ENCODE results near the gene GPC3.
"Not testable (repeated sequence)": the region's sequence is repeated elsewhere in the genome, so short reads cannot be mapped to it uniquely, and the experiment has no call there.

Gene GPC3

DNA sequence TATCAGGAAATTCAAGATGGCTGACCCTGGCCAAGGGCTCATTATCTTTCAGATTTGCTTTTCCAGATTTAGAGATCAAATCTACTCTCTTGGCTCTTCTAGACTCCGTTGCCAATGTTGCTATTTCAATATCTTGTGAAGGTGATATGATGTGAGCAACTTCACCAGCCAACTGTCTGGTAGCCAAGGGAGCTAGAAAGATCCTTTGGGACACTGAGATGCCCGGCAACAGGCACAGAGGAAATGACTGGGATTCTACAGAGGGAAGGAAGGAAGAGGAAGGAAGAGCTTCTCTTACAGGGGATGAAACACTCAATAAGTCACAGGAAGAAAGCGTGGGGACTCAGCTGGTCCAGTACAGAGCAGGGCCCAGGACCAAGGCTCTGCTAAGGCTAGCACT, 448.3 kb downstream of the GPC3 start:
- DNase-seq: no peak

DNA sequence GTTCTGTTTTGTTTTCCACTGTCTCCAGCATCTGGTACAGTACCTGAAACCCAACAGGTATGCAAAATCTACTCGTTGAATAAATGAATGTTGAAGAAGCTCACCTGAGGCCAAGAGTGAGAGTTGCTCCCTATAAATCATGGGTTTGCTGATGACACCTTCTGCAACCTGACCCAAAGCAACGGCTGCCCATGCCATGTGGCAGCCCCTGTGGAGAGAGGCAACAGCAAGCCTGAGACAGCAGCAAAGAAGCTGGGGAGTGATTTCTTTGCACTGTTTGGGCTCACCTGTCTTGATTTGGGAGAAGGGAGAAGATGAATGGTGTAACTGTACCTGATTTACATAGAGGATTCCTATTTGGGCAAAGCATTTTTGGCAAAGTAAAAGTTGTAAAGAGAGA, 450.3 kb downstream of the GPC3 start:
- DNase-seq: no peak

DNA sequence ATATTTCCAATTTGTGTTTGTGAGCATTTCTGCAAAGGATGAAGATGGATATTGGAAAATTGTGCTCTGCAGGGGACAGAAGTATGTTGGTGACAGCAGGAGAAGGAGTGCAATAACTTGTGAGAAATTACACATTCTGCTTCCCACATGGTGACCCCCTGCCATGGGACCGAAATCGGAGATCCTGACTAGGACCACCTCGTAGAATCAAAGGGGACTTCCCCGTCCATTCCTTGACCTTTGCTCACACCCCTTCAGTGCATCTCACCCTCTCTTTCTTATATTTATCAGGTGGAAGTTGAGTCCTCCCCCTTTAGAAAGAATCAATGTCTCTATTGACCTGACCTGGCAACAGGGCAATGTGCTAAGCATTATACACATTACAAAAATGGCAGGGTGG, 451.2 kb downstream of the GPC3 start:
- no peak for DNase-seq

DNA sequence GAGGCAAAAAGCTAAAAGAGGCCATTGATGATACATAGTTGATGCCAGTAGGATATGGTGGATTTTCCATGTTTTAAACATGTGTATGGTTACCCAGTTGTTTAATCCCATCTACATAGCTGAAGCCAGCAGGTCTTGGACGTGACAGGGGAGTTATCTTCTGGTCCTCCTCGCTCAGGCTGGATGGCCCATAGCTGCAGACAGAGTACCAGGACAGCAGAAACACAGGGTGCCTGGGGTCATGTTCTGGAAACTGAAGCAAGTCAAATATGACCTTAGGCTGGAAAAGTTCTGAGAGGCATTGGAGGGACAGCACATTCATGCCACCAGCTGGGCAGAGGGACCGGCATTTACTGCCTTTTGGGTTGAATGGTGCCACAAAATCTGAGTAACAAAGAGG, 452.1 kb downstream of the GPC3 start:
- no peak for DNase-seq

DNA sequence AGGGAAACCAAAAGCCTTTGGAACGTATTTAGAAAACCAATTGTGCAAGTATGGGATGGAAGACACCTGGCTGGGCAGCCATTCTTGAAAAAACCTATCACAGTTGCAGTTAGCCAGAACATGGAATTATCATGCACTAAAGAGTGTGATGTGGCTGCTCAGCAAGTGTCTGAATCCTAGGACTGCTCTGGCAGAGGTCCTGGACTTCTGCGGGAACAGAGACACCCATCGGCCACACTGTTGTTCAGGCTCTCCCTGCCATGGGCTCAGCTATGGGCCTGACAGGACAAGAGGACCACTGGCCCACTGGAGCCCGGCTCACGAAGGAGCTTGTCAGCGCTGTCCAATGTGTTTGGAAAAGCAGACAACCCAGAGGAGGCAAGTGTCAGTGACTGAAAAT, 454.4 kb downstream of the GPC3 start:
- DNase-seq: no peak

DNA sequence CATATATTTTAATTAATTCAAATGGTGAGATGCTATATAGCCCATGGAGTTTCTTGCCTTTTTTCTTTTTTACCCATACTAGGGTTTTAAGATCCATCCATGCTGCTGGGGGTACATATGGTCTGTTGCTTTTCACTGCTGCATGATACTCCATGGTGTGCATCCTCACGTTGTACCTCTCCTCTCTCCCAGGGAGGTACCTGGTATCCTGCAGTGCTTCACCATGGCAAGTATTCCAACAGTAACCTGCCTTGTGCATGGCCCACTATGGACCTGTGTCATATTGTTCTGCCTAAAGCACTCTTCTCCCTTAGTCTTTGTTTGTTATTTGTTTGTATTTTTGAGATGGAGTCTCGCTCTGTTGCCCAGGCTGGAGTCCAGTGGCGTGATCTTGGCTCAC, 455.8 kb downstream of the GPC3 start:
- DNase-seq: no peak

DNA sequence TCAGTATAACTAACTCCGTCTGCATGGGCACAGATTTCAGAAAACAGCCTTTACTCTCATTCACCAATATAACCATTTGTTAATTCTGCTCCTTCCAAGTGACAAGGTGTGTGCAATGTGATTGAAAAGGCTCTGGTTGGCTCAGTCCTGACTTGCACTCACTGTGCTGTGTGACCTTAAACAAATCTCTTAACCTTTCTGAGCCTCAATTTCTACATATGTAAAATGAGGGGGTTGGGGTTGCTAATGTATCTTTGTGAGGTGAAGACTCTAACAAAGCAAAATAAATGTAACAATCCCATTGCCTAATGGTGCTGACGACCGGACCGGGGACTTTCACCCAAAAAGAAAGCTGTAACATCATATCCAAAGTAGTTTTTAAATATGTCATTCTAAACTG, 457.6 kb downstream of the GPC3 start:
- DNase-seq: no peak

DNA sequence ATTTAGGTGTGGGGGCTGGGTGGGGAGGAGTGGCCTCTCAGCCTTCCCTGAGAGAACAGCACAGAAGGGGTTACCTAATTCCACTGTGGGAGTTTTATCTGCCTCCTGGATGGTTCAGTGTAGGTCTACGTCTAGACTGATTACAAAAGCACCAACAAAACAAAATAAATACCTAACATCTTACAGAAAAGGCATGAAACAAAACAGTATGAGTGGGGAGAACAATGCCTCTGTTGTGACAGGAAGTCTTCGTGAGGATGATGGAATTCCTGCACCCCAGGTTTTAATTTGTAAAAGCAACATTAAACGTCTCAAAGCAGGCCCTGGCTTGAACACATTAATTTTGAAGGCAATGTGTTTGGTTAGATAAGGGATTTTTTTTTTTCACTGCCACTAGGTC, 458.0 kb downstream of the GPC3 start:
- no peak for DNase-seq

DNA sequence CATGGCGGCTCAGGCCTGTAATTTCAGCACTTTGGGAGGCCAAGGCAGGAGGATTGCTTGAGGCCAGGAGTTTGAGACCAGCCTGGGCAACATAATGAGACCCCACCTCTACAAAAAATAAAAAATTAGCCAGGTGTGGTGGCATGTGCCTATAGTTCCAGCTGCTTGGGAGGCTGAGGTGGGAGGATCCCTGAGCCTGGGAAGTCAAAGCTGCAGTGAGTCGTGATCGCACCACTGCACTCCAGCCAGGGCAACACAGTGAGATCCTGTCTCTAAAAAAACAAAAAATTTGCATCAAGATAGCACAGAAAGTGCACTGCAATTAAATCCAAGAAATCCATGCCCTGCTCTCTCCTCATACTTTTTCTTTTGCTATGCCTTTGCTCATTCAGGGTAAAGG, 458.6 kb downstream of the GPC3 start:
- DNase-seq: not testable (repeated sequence)

DNA sequence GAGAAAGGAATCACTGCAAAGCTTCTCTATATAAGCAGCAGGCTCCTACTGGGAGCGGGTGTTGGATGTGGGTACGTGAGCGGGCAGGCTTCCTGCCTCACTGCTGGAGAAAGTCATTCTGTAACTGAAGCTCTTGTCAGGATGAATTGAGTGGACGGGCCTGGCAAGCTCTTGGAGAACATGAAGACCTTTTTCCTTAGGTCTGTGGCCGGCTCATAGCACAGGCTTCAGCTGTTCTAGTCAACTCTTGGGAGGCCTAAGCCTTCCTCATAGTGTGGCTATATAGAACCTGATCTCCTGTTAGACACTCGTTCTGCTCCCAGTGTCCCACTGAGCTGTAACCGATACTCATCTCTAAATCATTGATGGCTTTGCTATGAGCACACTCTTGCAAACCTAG, 461.9 kb downstream of the GPC3 start:
- no peak for DNase-seq

DNA sequence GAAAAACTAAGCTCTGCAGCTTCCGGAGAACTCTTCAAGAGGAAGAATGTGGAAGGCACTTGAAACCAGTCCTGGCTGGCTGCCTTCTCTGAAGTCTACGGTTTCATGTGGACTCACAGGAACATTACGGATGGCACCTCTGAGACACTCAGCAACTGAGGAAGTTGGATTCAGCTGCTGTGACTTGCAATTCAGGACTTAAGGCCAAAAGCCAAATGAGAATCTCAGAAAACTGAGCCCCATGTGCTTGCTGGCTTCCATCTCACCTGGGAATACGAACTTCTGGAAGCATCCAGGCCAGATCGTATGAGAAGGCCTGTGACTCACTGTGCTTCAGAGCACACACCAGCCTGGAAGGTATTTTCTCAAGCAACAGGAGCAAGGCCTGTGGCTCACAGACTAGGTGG, 462.3 kb downstream of the GPC3 start:
- DNase-seq: no peak

DNA sequence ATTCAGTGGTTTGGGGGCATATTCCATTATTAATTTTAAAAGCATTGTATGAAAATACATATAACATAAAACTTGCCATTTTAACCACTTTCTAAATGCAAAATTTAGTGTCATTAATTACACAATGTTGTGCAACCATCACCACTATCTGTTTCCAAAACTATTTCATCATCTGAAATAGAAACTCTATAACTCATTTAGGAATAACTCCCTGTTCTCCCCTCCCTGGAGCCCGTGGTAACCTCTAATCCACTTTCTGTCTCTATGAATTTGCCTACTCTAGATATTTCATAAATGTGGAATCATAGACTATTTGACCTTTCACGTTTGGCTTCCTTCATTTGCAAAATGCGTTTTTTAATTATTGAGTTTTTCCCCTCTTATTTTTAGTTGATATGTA, 468.7 kb downstream of the GPC3 start:
- no peak for DNase-seq

DNA sequence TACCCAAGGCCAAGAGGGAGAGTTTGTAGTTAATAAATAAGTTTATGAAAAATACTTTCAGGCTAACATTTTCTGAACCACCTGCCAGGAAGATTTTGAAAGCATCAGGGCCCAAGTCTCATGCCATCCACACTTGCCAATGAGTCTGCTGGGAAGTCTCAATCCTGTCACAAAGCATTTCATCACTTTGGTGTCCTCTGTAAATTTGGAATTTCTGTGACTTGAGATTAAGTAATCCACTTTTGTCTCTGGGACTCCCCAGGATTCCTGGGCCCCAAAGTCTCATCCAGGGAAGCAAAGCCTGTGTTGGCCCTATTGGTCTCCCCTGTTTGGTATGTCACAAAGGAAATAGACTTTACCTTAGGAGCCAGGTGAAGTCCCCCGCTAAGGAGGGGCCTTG, 470.9 kb downstream of the GPC3 start:
- DNase-seq: no peak

DNA sequence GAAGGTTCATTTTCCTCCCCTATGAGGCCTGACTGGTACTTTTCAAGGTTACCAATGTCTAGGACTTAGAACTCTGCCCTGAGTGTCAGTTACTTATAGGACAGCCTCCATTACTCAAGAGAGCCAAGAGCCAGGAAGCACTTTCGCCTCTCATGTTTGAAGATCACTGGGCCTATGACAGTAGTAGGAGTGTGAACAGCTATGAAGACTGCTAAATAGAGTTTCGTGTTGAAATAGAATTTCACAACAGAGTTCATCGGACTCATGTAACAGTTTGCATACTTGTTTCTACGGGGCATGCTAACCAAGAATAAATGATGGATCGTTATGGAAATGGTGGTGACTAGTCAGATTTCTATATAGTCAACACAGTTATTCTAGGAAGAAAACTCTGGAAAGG, 472.3 kb downstream of the GPC3 start:
- DNase-seq: no peak

DNA sequence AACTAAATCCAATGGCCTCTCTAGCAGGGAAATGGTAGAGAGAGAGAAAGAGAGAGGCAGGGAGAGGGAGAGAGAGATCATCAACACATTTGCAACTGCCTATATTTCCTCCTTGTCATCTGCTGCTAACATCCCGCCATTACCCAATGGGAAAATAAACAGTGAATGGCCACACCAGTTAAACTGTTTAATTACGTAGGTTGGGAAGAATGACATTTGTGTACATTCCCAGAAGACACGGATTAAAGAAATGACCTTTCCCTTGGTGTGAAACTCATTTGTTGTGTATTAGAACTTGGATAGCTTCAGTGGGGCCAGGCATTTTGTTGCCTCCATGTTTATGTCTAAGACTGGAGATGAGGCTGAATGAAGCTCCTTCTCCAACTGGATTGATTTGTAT, 474.4 kb downstream of the GPC3 start:
- no peak for DNase-seq

DNA sequence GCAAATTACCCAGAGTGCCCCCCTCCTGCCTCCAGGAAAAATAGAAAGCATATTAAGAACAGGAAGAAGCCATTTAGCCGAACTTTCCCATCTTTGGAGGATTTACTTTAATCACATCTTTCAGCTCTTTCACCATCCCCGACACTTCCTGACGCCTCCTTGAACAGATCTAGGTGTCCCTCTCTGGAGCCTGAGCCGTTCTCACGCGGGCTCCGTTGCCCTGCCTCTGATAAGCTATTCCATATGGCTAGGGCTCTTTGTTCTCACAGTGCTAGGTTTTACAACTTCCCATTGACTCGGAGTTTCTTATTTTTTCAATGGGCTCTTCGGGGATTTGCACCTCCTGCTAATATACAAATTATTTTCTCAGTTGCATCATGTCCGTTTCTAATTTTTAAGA, 488.0 kb downstream of the GPC3 start:
- DNase-seq: no peak

DNA sequence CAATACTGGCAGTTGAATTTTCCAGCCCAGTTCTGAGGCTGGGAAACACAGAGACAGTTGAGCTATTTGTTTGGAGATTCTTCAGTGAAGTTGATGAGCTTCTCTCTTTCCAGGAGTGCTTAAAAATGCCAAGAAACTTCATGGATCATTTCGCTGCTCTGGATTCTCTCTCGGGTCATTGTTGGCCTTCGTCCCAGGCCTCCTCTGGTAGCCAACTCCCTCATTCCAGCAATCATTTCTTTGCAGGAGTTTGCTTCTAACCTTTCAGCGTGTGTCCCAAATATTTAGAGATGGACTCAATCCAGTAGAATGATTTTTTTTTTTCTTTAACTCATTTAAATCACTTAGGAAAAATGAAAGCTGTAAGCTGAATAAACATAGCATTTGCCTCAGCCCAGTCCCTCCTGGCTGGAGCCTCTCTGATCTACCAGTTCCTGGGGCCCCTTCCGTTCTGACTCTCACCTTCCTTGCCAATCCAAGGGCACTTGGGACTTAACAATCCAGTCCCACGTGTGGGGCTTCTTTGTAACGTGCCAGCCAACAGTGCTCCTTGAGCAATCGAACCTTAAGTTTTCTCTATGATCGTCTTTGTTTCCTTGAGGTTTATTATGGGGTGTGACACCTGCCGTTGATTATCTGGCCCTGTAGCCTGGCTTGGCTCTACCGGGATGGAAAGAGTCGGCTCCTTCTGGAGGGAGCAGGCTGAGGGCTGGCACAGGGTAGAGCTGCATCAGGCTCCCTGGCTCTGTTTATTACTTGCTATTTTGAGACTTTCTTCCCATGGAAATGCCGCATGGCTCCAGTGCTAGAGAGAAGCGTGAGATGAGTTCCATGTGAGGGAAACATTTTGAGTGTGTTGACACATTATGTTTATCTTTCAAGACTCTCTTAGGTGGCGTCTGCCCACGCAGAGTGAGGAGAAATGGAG, 489.7 kb downstream of the GPC3 start:
- no peak for DNase-seq

DNA sequence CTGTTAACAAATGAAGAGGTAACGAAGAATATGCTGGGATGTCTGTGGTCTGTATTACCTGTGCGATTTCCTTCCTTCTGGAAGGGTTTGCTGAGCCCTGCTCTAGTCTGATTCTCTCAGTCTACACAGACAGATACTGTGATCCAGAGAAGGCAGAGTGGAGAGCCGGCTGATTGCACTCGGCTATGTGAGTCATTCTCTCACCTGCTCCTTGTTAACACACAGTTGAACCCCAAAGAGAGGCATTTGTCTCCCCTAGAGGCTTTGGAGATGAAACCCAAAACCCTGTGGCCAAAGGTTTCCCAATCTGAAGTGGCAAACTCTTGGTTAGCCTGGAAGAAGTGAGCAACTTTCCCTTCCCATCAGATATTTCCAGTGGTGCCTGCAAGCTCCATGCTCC, 492.0 kb downstream of the GPC3 start:
- DNase-seq: no peak

DNA sequence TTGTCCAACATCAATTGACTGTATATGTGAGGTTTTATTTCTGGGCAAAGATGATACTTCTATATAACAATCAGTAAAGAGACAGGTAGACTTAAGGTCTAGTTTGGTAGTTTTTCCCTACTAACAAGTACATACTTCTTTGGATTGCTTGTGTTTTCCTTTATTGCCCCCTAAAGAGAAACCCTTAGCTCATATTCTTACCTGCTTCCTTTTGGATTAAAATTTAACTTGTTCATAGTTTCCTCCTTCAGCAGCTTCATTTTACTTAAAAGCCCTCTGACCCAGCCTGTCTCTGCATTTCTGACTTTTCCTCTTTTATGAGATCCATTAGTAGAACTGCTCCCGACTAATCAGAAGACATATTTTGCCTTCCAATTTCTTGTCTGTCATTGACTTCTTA, 494.4 kb downstream of the GPC3 start:
- DNase-seq: no peak

Measured in NCI-H187 (cell line).